NCI-H1694 (cell line): ENCODE data around the gene PNISR.

Source experiments
- DNase-seq: peaks from one replicate; lab custom pipeline; 2025; lab: John Stamatoyannopoulos, UW

PNISR gene

DNA sequence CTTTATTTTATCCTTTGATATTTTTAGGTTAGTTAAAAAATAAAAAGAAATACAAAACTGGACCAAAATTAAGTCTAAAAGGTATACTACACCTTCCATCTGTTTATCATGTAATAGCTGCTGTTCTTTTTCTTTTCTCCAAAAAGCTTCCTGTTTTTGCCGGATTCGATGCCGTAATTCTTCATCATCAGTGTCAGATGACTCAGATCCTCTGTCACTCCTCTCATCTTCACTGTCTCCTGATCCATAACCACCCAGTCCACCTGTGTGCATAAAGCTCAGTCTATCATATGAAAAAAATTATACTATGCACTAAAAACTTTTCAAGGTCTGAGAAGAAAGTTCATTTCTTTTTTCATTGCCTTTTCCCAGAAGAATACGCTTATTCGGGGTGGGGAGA is 22.7 kb downstream of the PNISR start:
- no peak for DNase-seq

DNA sequence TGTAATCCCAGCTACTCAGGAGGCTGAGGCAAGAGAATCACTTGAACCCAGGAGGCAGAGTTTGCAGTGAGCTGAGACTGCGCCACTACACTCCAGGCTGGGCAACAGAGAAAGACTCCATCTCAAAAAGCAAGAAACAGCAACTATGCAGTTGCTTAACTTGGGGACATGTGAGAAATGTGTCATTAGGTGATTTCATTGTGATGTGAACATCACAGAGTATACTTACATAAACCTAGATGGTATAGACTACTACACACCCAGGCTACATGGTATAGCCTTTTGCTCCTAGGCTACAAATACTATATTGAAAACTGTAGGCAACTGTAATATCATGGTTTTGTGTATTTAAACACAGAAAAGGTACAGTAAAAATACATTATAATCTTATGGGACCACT is 27.8 kb downstream of the PNISR start:
- no peak for DNase-seq

DNA sequence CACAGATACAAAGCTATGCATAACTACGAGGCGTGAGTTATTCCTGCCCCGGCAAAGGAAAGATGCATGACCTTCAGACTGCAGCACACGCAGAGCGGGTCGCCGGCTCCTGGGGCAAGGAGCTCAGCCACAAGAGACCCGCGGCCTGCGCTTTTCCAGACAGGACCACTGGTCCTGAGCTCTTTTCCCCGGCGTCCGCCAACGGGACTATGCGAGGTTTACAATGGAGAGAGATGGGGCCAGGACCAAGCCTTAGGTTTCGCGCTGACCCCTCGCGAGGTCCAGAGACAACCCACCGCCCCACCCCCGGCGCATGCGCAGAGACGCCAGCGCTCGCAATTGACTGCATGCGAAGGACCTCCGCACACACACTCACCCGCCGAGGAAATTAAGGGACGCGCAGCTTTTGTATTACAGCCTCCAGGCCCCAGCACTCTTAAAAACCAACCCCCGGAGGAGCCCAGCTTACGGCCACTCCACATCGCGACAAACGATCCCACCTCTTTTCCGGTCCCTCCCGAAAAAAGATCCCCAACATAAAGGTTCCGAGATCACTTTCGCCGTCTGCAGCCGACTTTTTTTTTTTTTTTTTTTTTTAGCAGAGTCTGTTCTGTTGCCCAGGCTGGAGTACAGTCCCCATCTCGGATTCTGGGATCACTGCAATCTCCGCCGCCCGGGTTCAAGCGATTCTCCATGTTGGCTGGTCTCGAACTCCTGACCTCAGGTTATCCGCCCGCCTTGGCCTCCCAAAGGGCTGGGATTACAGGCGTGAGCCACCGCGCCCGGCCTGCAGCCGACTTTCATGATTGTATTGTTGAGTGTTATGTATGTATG is 31.2 kb downstream of the PNISR start, which contains the start of gene COQ3:
COQ3 (minus strand) TSS at position 498 of the 834 bp plus-strand sequence; CDS start at position 482, 16 bp downstream.
- peak; percentile 54 for DNase-seq

DNA sequence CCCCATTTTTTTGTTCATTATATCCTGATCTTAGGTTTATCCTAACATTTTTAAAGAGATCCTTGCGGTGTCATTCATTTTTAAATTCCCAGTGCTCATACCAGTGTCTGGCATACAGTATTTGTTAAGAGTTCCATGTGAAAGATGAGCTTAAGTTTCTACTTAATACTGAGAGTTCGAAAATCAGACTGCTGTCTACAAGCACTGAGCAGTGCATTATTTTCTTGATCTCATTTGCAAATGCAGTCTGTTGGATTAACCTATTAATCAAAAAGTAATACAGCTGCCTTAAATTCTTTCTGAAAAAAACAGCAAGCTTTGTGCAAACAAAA is 31.8 kb downstream of the PNISR start:
- DNase-seq = no peak

DNA sequence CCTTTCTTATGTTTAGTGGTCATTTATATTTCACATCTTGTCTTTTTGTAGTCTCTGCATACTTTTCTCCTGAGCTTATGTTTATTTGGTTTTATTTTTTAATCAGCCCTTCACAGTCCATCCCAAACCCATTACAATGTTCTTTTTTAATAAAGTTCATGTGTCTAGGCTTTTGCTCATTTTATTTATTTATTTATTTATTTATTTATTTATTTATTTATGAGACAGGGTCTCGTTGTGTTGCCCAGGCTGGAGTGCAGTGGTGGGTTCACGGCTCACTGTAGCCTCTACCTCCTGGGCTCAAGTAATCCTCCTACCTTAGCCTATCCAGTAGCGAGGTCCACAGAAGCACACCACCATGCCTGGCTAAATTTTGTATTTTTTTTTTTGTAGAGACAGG is 34.2 kb downstream of the PNISR start:
- no peak for DNase-seq

DNA sequence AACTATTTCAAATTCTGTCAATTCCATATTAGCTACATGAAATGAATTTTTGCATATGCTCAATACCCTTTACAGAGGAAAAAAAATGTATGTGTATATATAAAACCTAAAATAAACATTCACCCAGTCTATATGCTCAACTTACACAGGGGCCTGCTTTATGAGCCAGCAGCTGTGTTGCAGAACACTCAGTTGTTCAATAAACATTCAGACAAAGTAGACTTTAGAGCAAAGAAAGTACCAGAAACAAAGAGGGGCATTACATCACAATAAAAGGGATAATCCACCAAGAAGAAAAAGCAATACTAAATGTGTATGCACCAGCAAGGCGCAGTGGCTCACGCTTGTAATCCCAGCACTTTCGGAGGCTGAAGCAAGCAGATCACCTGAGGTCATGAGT is 40.6 kb downstream of the PNISR start:
- DNase-seq = no peak

DNA sequence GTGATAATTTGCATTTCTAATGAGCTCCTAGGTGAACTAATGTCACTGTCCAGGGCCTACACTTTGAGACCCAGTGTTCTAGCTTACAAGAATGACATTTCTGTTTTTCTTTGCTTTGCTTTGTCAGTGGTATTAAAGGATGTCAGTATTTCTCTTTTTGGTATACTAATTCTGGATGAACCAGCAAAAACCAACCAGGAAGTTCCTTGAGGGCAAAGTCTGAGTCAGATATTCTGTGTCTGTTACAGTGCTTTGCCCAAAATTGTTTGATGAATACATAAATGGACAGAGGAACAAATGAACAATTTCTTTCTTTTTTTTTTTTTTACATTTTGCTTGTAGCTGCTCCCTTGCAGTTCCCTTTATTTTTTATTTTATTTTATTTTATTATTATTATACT is 46.5 kb downstream of the PNISR start:
- DNase-seq = no peak

DNA sequence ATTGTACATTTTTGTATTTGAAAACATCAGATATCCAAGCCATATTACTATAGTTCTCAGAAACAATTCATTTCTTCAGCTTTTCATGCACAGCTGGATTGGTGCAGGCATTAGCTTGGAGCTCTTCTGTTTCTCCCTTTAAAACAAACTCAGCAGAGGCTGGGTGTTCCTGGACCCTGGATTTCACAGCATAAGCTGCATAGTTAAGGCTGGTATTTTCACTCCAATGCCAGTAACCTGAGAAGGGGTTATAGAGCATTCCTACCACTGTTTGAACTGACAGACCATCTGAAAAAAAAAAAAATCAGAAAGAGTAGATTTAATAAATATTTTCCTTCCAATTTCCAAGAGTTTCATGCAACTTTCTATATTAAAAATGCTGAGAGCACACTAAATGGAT is 55.6 kb downstream of the PNISR start:
- no peak for DNase-seq

DNA sequence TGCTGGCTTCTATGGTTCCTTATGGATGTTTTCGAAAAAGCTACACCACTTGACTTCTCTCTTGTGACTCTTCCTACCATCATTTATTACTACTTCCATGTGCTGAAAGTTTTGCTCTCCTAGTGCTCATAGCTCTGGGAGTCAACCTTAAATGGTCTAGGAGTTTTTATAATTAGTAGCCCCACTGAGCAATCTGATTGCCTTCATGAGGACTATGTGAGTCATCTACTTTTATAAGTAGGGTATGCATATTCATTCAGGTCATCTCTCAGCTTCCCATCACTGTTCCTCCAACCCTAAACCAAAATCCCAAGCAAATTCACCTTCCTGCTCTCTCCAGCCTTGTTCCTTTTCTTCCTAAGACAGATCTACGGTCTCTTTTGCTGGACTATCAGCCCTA is 58.3 kb downstream of the PNISR start:
- no peak for DNase-seq

DNA sequence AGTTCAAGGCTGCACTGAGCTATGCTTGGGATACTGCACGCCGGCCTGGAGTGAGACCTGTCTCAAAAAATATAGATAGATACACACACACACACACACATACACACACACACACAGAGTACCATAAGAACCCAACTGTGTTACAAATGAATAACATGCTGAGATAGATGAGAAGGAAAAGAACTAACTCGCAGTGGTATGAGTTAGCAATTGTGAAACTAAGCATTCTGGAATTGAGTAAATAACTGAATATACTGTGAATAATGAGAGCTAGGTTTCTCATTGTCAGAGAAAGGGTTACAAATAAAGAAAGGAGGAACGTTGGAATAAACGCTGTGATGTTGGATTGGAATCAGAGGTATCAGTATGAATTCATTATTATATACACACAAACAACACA is 61.1 kb downstream of the PNISR start:
- no peak for DNase-seq

DNA sequence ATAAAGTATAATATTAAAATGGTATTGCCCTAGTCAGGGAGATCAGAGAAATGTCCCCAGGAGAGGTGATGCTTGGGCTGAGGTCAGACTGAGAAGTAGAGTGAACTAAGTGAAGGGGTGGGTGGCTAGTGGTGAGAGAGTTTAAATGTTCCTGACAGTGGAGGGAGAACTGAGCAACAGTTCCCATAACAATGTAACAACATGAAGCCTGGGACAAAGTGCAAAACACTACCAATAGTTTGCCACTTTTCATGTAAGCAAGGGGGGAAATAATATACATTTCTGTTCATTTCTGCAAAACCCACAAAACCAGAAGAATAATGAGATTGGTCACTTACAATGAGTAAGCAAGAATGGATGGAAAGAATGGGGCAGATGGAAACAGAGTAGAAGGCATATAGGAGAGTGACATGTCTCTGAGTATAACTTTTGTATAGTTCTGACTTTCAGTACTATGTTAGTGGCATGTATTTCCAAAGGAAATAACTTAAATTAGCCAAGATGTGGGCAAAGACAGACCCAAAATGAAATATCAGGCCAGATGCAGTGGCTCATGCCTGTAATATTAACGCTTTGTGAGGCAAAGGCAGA is 62.3 kb downstream of the PNISR start:
- no peak for DNase-seq

DNA sequence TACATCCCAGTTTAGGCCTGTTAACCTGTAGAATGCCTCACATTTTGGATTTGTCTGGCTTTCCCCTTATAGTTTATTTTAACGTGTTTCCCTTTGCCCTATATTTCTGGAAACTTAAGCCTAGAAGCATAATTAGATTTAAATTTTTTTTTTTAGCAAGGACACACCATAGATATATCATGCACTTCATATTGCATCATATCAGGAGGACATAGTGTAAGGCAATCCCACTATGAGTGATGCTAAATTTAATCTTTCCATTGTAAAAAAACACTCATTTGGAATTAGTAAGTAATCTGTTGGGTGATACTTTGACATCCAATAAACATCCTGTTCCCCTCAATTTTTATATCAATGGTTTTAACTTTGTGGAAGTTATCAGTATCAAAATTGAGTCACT is 65.3 kb downstream of the PNISR start:
- DNase-seq = no peak

DNA sequence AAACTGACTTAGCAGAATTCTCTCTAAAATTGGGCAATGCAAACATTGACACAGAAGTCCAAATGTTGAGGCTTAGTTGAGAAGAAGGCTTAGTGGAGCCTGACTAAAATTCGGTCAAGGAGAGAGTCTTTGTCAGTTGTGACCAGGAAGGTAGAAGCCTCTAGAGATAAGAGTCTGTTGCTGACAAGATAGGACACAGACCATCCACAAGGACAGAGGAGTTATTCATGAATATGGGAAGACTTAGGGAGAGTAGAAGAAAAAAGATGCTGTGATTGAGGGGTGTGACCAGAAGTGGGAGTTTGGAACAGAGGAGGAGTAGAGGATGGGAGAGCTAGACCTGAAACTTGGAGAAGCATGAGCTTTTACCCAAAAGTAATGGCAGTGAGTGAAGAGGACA is 68.5 kb downstream of the PNISR start:
- DNase-seq = no peak

DNA sequence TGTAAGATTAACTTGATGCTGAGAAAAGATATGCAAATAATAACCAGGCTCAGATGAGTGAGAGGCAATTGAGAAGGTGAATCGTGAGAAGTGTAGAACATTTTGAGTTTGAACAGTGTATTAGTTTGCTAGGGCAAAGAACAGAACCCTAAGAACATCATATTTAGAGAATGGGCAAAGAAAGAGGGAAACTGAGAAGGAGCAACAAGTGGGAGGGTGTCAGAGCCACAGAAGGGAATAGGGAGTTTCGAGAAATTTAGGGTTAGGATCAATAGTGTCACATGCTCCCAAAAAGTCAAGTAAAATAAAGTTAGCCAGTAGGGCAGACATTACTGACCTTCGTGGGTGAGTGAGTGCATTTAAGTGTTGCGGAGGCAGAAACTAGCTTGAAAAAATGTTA is 70.1 kb downstream of the PNISR start:
- DNase-seq = no peak

DNA sequence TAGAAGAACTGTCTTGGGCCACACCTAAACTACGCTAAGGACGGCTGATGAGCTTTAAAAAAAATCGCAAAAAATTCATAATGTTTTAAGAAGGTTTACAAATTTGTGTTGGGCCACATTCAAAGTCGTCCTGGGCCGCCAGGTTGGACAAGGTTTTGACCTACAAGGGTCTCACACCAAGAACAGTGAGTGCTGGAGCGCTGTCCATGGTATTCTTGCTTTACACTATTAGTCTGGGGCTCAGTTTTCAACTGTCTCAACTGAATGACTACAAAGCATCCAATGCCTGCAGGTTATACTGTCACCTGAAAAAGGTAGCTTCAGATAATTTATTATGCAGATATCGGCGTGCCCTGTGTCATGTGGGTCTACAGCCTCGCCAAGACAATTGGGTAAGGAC is 72.0 kb downstream of the PNISR start:
- no peak for DNase-seq

DNA sequence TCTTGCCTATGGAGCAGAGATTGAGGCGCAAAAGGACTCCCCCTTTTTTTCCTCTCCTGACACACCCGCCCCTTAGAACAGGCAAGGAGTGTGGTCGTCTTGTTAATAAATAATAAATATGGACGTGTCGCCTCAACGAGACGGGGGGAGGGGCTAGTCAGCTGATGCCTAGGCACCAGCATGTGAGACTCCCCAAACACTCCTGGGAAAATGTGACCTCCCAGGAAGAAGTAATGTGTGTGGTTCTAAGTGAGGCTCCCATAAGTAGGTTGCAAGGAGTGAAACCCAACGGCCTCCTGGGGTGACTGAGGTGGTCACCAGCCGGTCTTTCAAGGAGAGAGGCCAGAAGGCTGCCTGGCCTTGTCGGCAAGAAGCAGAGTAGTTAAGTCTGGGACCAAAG is 74.5 kb downstream of the PNISR start:
- DNase-seq = no peak

DNA sequence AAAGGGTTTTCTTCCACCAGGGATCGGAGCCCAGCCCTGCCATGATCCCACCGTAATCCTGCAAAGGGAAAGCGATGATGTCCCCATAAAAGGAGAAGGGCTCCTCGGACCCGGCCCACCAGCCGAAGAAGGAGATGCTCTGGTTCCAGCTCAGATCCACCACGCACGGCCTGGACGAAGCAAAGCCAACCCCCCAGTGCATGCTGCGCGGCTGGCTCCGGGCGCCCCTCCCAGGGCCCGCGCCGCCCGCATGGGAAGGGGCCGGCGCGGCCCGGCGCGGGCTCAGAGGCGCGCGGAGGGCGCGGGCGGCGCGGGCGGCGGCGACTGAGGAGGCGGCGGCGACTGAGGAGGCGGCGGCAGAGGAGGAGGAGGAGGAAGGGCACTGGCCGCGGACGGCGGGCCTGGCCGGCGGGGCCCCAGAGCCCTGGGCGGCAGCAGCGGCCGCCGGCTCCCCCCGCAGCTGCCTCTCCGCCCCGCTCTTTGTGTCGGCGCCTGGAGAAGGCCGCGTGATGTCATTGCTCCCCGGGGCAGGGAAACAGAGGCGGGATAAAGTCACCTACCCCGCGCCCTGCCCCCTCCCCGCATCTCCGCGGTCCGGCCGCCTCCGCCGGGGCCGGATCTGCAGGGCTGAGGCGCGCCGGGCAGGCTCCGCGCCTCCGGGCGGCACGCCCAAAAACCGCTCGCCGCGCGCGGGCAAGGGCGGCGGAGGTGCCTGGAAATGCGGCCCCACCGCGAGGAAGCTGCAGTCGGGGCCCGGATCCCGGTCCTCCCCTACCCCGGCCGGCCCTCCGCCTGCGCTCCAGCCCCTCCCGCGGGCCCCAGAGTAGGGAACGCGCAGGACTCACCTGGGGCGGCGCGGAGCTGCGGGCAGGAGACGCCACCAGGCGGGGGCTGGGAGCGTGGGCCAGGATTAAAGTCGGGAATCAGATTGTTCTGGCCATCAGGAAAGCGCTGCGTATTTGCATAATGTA is 75.7 kb downstream of the PNISR start, which contains the start of gene FAXC:
FAXC (minus strand) TSS at position 504 of the 971 bp plus-strand sequence; CDS start at position 202, 302 bp downstream.
- no peak for DNase-seq

DNA sequence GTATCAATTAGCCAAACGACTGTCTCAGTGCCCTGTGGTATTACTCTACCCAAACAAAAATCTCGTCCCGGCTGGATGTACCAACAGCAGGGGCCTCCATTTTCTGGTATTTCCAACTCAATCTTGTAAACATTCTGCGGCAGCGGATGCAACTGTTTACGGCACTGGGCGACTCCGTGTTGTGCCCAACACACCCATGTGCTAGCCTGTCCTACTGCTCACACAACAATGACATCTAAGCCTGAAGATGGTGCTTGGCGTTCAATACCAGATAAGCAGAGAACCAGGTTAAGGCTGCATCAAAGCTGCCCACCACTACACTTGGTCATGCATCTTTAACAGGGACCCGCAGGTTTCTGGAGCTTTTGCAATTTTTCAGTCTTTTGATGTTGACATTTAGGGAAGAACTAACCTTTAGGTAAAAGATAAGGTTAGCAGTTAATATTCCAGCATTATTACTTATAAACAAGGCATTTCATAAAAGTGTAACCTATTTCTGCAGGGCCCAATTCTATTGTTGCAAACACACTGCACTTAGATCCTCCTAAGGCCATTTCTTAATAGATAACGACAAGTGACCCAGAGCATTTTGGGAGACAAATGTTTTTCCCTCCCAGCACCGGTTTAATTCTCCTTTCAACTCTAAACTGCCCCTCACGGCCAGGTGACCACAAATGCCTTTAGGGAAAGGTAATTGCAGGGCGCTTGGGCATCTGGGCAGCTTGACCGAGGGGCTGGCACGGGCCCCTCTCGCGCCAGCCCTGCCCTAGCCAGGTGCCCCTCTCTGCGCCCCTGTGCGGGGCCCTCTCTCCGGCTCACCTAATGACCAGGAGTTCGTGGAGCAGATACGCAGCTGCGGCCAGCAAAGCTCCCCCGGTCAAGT is 76.6 kb downstream of the PNISR start:
- DNase-seq = no peak
